Right atrium auricular region (tissue), 2 donors: ENCODE results near the gene CDH16. TPM values are rescaled to one million over a fixed set of nuclear protein-coding genes. Genes with fewer than 3 reads are reported as not detected.
A peak's percentile ranks its signal among the peaks of the same experiment; 100 is the strongest.

Source experiments
- DNase-seq: peaks from one replicate; pipeline ENCODE4 v3.0.0-alpha.2; 2019; ENCODE audit warnings: low spot score
- H3K27ac ChIP-seq, 2 donors: fragments of 200-600 bp; sonication (generic); 1 replicate in 1 of 2; 2 replicates in 1 of 2; pipeline ENCODE4 v1.5.1; 2016 to 2019
- H3K27me3 ChIP-seq, 2 donors: fragments of 200-600 bp; sonication (generic); one replicate each; pipeline versions ENCODE4 v1.5.1 to v1.6.0; 2017 to 2019
- H3K36me3 ChIP-seq: fragments of 200-600 bp; sonication (generic); one replicate; pipeline ENCODE4 v1.5.1; 2016
- H3K4me1 ChIP-seq, 2 donors: fragments of 200-600 bp; sonication (generic); one replicate each; pipeline versions ENCODE4 v1.5.1 to v1.6.0; 2017 to 2019
- H3K4me3 ChIP-seq, 2 donors: fragments of 200-600 bp; sonication (generic); 1 replicate in 1 of 2; 2 replicates in 1 of 2; pipeline ENCODE4 v1.5.1; 2017 to 2019; ENCODE audit warnings: mild to moderate bottlenecking in 1 of 2, moderate library complexity in 1 of 2
- H3K9me3 ChIP-seq, 2 donors: fragments of 200-600 bp; sonication (generic); one replicate each; pipeline ENCODE4 v1.5.1; 2019
- CTCF ChIP-seq, 2 donors: fragments of 200-600 bp; sonication (generic); IDR thresholded peaks; one replicate each; pipeline ENCODE4 v1.5.1; 2019; ENCODE audit warnings: antibody characterized with exemption in 2 of 2
- total RNA-seq, 2 donors: library from RNA; depleted of rRNA; stranded (reverse); fragments of >200 nt; gene quantifications; one replicate each; pipeline ENCODE4 v1.1.0, GENCODE V29; 2016

CDH16 gene
- total RNA-seq, 2 donors from 2014 or later: 0.79 to 1.4 TPM

- Histone ChIP-seq H3K4me3 (no peak overlapping the region), H3K9me3 (no peaks in the 10 kb centered on the region), H3K27ac (peak overlapping the region; percentile 87 to 98), H3K36me3 (no peaks in the 10 kb centered on the region), H3K27me3 (no peaks in the 10 kb centered on the region), H3K4me1 (peaks cover 0 to 60% of the 10 kb centered on the region in 2 donors)
- TF ChIP-seq CTCF (IDR thresholded peaks at IDR 0.05): peak in 1 of 2 donors; percentile 52
- no peak for DNase-seq
Observed at GRCh38 chr16:66928702-66929388, 10.2 kb upstream of the CDH16 start.

GRCh38 chr16:66927918-66928649 is 9.4 kb upstream of the CDH16 start:
- H3K27ac ChIP-seq: peak overlapping the region; percentile 87 to 98
- TF ChIP-seq CTCF (IDR thresholded peaks at IDR 0.05): no peak
- no peak overlapping the region for H3K4me3 ChIP-seq
- DNase-seq: no peak
- no peaks in the 10 kb centered on the region for H3K27me3 ChIP-seq
- no peaks in the 10 kb centered on the region for H3K36me3 ChIP-seq
- H3K4me1 ChIP-seq: peaks cover 0 to 54% of the 10 kb centered on the region in 2 donors
- H3K9me3 ChIP-seq: no peaks in the 10 kb centered on the region

- Histone ChIP-seq H3K27ac (peak overlapping the region; percentile 87 to 98), H3K27me3 (no peaks in the 10 kb centered on the region), H3K36me3 (peaks cover 4% of the 10 kb centered on the region), H3K4me1 (peaks cover 0 to 48% of the 10 kb centered on the region in 2 donors), H3K4me3 (no peak overlapping the region), H3K9me3 (no peaks in the 10 kb centered on the region)
- DNase-seq: no peak
- TF ChIP-seq CTCF (IDR thresholded peaks at IDR 0.05): no peak
Observed at GRCh38 chr16:66926961-66927436, 8.3 kb upstream of the CDH16 start.

- H3K4me3 ChIP-seq: peak overlapping the region; percentile 60 to 78
- H3K4me1 ChIP-seq: peaks cover 0 to 54% of the 10 kb centered on the region in 2 donors
- peaks cover 11% of the 10 kb centered on the region for H3K36me3 ChIP-seq
- H3K27ac ChIP-seq: peak overlapping the region; percentile 87 to 98
- no peak for DNase-seq
- no peaks in the 10 kb centered on the region for H3K27me3 ChIP-seq
- H3K9me3 ChIP-seq: no peaks in the 10 kb centered on the region
- no peak for TF ChIP-seq CTCF (IDR thresholded peaks at IDR 0.05)
Observed at GRCh38 chr16:66926171-66926947, 7.7 kb upstream of the CDH16 start.

- no peak for TF ChIP-seq CTCF (IDR thresholded peaks at IDR 0.05)
- H3K36me3 ChIP-seq: peaks cover 14% of the 10 kb centered on the region
- peak within 1 kb of the TSS; percentile 60 to 78 for H3K4me3 ChIP-seq
- H3K4me1 ChIP-seq: peaks cover 0 to 53% of the 10 kb centered on the region in 2 donors
- DNase-seq: no peak
- H3K27ac ChIP-seq: peak within 1 kb of the TSS; percentile 87 to 98
- no peaks in the 10 kb centered on the region for H3K27me3 ChIP-seq
- H3K9me3 ChIP-seq: no peaks in the 10 kb centered on the region
Observed at GRCh38 chr16:66925322-66925840, 6.7 kb upstream of the CDH16 start, which contains the start of gene RRAD. Gene RRAD, minus strand, starts transcription at chr16:66925535. Its CDS starts 356 bp downstream, at chr16:66925179.
